DOHH2 (cell line): Measurements from ENCODE around the gene RGMA.

ENCODE experiments used
- H3F3A ChIP-seq: fragments of 200-600 bp; sonication (generic), shearing (Covaris generic); 2 replicates; pipeline ENCODE4 v1.6.0; 2016; ENCODE audit warnings: antibody characterized with exemption, mild to moderate bottlenecking; ENCODE audit not compliant: control insufficient read depth, insufficient read depth
- H3K27ac ChIP-seq: fragments of 200-600 bp; sonication (generic); 2 replicates; pipeline ENCODE4 v1.5.1; 2014; ENCODE audit warnings: low read depth, mild to moderate bottlenecking, low read length, moderate library complexity
- H3K27me3 ChIP-seq: fragments of 200-600 bp; sonication (generic); 2 replicates; pipeline ENCODE4 v1.6.1; 2014; ENCODE audit warnings: mild to moderate bottlenecking, low read length, mixed read lengths; ENCODE audit not compliant: control insufficient read depth
- H3K36me3 ChIP-seq: fragments of 200-600 bp; sonication (generic); 2 replicates; pipeline ENCODE4 v1.6.1; 2014; ENCODE audit warnings: mild to moderate bottlenecking, low read length, moderate library complexity, mixed read lengths; ENCODE audit not compliant: control insufficient read depth
- H3K4me1 ChIP-seq: fragments of 200-600 bp; sonication (generic); 2 replicates; pipeline ENCODE4 v1.6.1; 2014; ENCODE audit warnings: mild to moderate bottlenecking, low read length, mixed read lengths; ENCODE audit not compliant: control insufficient read depth
- H3K4me2 ChIP-seq: fragments of 200-600 bp; sonication (generic); 2 replicates; pipeline ENCODE4 v1.6.0; 2014; ENCODE audit warnings: mild to moderate bottlenecking, low read length, moderate library complexity
- H3K4me3 ChIP-seq: fragments of 200-600 bp; sonication (generic); 2 replicates; pipeline ENCODE4 v1.5.1; 2014; ENCODE audit warnings: mild to moderate bottlenecking, low read length, mixed read lengths
- H3K79me2 ChIP-seq: fragments of 200-600 bp; sonication (generic); 2 replicates; pipeline ENCODE4 v1.6.1; 2014; ENCODE audit warnings: mild to moderate bottlenecking, low read length, mixed read lengths; ENCODE audit not compliant: control insufficient read depth
- H3K9me2 ChIP-seq: fragments of 200-600 bp; sonication (generic); replicated peaks from 2 replicates; pipeline ENCODE4 v1.6.1; 2014; ENCODE audit warnings: mild to moderate bottlenecking, low read length, mixed read lengths; ENCODE audit not compliant: control insufficient read depth
- H3K9me3 ChIP-seq: fragments of 200-600 bp; sonication (generic); 2 replicates; pipeline ENCODE4 v1.6.1; 2014; ENCODE audit warnings: antibody characterized with exemption, low read length, mixed read lengths; ENCODE audit not compliant: control insufficient read depth, insufficient read depth
- H4K20me1 ChIP-seq: fragments of 200-600 bp; sonication (generic); 2 replicates; pipeline ENCODE4 v1.6.0; 2014; ENCODE audit warnings: low read depth, mild to moderate bottlenecking, antibody characterized with exemption, low read length, moderate library complexity; ENCODE audit not compliant: control insufficient read depth, insufficient read depth
- CTCF ChIP-seq: fragments of 200-600 bp; sonication (generic); IDR thresholded peaks from one replicate; pipeline ENCODE4 v1.5.1; 2014; ENCODE audit warnings: antibody characterized with exemption, mild to moderate bottlenecking, low read depth, low read length; ENCODE audit not compliant: poor library complexity, severe bottlenecking
- EZH2phosphoT487 ChIP-seq: fragments of 200-600 bp; sonication (generic); IDR thresholded peaks from 2 replicates; pipeline ENCODE4 v1.6.1; 2017; ENCODE audit warnings: borderline replicate concordance, mild to moderate bottlenecking, antibody characterized with exemption, low read length, moderate library complexity, mixed read lengths

Gene RGMA

GRCh38 chr15:93127286-93127685 is 38.3 kb upstream of the RGMA start:
- H4K20me1 ChIP-seq: no peaks in the 10 kb centered on the region
- no peak overlapping the region for H3K4me2 ChIP-seq
- H3K4me1 ChIP-seq: no peaks in the 10 kb centered on the region
- H3K36me3 ChIP-seq: no peaks in the 10 kb centered on the region
- no peak overlapping the region for H3K4me3 ChIP-seq
- H3K27ac ChIP-seq: no peak overlapping the region
- no peaks in the 10 kb centered on the region for H3K9me3 ChIP-seq
- H3F3A ChIP-seq: no peaks in the 10 kb centered on the region
- H3K27me3 ChIP-seq: no peaks in the 10 kb centered on the region
- no peaks in the 10 kb centered on the region for H3K79me2 ChIP-seq
- H3K9me2 ChIP-seq: no peaks in the 10 kb centered on the region
- no peak for TF ChIP-seq EZH2phosphoT487
- TF ChIP-seq CTCF: no peak

- Histone ChIP-seq H3K27me3 (no peaks in the 10 kb centered on the region), H3K9me3 (no peaks in the 10 kb centered on the region), H4K20me1 (no peaks in the 10 kb centered on the region), H3K36me3 (no peaks in the 10 kb centered on the region), H3K4me1 (no peaks in the 10 kb centered on the region), H3K4me2 (no peak overlapping the region), H3K27ac (no peak overlapping the region), H3K79me2 (no peaks in the 10 kb centered on the region), H3F3A (no peaks in the 10 kb centered on the region), H3K4me3 (no peak overlapping the region), H3K9me2 (no peaks in the 10 kb centered on the region)
- TF ChIP-seq EZH2phosphoT487: no peak
- no peak for TF ChIP-seq CTCF
Measured at GRCh38 chr15:93126599-93126998, 37.6 kb upstream of the RGMA start.

GRCh38 chr15:93126148-93126547 is 37.1 kb upstream of the RGMA start:
- H3K9me2 ChIP-seq: no peaks in the 10 kb centered on the region
- H3K36me3 ChIP-seq: no peaks in the 10 kb centered on the region
- H3K27ac ChIP-seq: no peak overlapping the region
- H3K4me2 ChIP-seq: no peak overlapping the region
- H3K4me3 ChIP-seq: no peak overlapping the region
- no peaks in the 10 kb centered on the region for H3K9me3 ChIP-seq
- no peaks in the 10 kb centered on the region for H3K27me3 ChIP-seq
- H3F3A ChIP-seq: no peaks in the 10 kb centered on the region
- no peaks in the 10 kb centered on the region for H4K20me1 ChIP-seq
- no peaks in the 10 kb centered on the region for H3K4me1 ChIP-seq
- TF ChIP-seq EZH2phosphoT487 (no peak), CTCF (no peak)
- H3K79me2 ChIP-seq: no peaks in the 10 kb centered on the region

- Histone ChIP-seq H3K4me3 (no peak overlapping the region), H3K4me2 (no peak overlapping the region), H3K9me3 (no peaks in the 10 kb centered on the region), H3K27ac (no peak overlapping the region), H3K4me1 (no peaks in the 10 kb centered on the region), H4K20me1 (no peaks in the 10 kb centered on the region), H3F3A (no peaks in the 10 kb centered on the region), H3K9me2 (no peaks in the 10 kb centered on the region), H3K79me2 (no peaks in the 10 kb centered on the region), H3K36me3 (no peaks in the 10 kb centered on the region), H3K27me3 (no peaks in the 10 kb centered on the region)
- TF ChIP-seq EZH2phosphoT487 (no peak), CTCF (no peak)
Measured at GRCh38 chr15:93124126-93124525, 35.1 kb upstream of the RGMA start.
